HepG2 (cell line): ENCODE data around the gene ZNF829.

Experiments used
- CEBPB ChIP-seq: IDR thresholded peaks from 2 replicates; pipeline ENCODE4 v1.6.1; 2011; ENCODE audit warnings: low read depth, low read length, improper control_type of control experiment, borderline replicate concordance
- PBX2 ChIP-seq: IDR thresholded peaks from 2 replicates; pipeline ENCODE4 v1.6.1; 2016; ENCODE audit warnings: control low read depth
- POLR2AphosphoS5 ChIP-seq: IDR thresholded peaks from 2 replicates; pipeline ENCODE4 v1.6.1; 2012; ENCODE audit warnings: low read depth, low read length
- SYNCRIP ChIP-seq: fragments of 200-400 bp; formaldehyde crosslinking; IDR thresholded peaks from 2 replicates; pipeline ENCODE4 v1.6.1; 2018; ENCODE audit warnings: mild to moderate bottlenecking, low read depth, low read length; ENCODE audit not compliant: insufficient read depth
- ZBTB38 ChIP-seq: sonication (generic); formaldehyde crosslinking; IDR thresholded peaks from 2 replicates; pipeline ENCODE4 v1.5.1; 2020; ENCODE audit warnings: mild to moderate bottlenecking, missing genetic modification reagents

GRCh38 chr19:36891768-36892357 is 24.2 kb downstream of the ZNF829 start:
- TF ChIP-seq CEBPB: no peak
- no peak for TF ChIP-seq SYNCRIP
- TF ChIP-seq POLR2AphosphoS5: no peak
- TF ChIP-seq PBX2 (CRISPR knock-in tag): no peak
- no peak for TF ChIP-seq ZBTB38
